ENCODE measurements around the gene TSHZ1.

The TSHZ1 gene

DNA sequence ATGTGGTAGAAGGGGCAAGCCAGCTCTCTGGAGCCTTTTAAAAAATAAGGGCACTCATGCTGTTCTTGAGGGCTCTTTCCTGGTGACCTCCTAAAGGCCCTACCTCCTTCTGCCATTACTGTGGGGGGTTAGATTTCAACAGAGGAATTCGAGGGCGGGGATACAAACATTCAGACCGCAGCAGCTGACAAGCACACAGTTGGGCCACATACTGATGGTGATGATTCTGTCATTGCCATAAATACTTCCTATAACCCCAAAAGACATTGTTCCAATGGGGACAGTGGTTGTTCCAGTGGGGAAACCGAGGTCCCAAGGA, 67.0 kb downstream of the TSHZ1 start:
- no peak for DNase-seq

DNA sequence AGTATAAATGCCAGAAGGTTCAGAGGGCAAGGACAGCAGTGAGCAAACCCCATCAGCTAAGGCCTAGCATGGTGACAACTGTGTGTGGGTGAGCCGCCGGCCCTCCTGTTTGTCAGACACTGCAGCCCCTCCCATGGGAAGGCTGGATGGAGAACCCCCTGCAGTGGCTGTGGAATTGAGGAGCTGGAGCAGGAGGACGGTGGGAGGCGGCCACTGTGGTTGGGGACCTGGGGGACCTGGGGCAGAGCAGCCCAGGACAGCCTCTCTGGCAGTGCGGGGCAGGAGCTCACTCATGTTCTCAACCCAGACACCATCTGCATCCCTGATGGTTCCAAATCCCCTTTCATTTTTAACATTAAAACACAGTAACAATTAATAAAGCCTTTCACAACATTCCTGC, 68.8 kb downstream of the TSHZ1 start:
- no peak for DNase-seq

- no peak for DNase-seq
Observed at GRCh38 chr18:75280427-75281280, 70.1 kb downstream of the TSHZ1 start.

GRCh38 chr18:75282746-75283145, 72.1 kb downstream of the TSHZ1 start:
- no peak for DNase-seq

DNA sequence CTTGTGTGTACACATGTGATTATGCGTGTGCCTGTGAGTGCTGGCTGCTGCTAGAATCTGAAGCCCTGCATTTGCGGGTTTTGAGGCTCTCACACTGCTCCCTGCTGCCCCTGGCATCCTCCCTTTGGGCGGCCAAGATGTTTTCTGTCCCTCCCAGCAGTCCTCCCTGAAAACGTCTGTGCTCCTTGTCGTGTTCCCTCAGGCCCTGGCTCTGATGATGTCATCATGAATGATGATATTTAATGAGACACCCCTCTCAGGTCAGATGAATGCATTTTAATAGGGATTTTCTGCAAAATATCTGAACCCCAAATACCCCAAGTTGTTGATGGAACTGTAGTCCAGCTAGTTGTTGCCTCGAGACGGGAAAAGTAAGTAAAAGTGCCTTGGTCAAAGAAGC, 73.1 kb downstream of the TSHZ1 start:
- no peak for DNase-seq

GRCh38 chr18:75284566-75284965, 74.0 kb downstream of the TSHZ1 start:
- DNase-seq: no peak

- no peak for DNase-seq
Observed at GRCh38 chr18:75285876-75286275, 75.3 kb downstream of the TSHZ1 start.

DNA sequence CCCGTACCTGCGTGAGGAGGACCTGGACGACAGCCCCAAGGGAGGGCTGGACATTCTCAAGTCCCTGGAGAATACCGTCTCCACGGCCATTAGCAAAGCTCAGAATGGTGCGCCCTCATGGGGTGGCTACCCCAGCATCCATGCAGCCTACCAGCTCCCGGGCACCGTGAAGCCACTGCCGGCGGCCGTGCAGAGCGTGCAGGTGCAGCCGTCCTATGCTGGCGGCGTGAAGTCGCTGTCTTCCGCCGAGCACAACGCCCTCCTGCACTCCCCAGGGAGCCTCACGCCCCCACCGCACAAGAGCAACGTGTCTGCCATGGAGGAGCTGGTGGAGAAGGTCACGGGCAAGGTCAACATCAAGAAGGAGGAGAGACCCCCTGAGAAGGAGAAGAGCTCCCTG, 76.4 kb downstream of the TSHZ1 start:
- no peak for DNase-seq

GRCh38 chr18:75287700-75288099, 77.1 kb downstream of the TSHZ1 start:
- DNase-seq: no peak

DNA sequence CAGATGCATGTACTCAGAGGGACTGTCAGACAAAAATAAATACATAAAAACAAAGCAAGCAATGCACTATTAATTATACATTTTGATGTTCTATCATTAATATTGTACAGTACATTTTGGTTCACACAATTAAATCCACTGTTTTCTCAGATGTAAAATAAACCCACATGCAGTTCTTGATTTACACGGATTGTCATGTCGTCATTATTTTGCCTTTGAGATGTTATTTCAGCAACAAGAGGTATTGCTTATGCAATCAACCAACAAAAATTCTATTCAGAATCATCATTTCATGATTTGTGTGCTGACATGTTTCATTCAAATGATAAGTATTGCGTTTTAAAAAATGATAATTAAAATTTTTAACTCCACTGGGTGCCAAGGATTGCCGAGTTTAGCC, 79.2 kb downstream of the TSHZ1 start:
- no peak for DNase-seq

DNA sequence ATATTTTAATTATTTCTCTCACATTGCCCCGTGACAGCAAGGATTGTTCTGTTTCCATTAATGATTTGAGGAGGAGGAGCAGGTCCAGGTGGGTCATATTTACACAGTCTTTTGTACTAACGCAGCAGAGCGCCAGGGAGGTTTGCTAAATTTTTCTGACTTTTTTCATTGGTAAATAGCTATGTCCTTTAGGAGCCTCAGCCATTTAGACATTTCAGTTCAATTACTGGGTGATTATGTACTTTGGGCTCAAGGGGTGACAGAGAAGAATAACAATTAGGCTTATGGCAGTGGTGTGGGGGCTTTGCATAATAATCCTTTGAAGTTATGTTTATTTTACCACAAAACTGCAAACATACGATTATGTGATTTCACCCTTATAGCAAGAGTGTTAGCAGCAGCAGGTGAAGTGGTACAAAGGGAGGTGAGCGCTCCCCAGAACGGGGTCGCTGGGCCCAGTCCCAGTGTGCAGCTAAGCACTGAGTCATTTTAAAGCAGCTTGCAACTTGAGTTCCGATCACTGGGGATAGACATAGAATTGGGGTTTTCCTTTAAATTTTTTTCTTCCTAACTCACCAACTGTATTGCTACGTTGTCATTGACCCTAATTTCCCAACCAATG, 80.3 kb downstream of the TSHZ1 start:
- DNase-seq: no peak

DNA sequence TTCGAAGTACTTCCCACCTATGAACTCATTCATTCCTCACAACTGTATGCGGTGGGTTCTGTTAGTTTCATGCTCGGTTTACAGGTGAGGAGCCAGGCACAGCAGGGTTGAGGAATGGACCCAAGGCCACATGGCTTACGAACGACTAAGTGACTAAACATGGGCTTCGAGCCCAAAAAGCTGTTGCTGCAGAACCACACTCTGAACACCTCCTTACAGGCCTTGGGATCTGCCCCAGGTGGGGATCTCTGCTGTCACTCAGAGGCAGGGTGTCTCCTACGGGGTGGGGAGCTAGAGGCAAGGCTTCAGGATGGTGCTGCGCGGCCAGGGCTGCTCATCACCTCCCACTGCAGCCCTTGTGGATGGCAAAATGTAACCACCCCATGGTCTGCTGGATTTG, 80.9 kb downstream of the TSHZ1 start:
- no peak for DNase-seq

GRCh38 chr18:75293591-75293990, 83.0 kb downstream of the TSHZ1 start:
- DNase-seq: no peak

- DNase-seq: no peak
Observed at GRCh38 chr18:75297731-75298130, 87.1 kb downstream of the TSHZ1 start.

- DNase-seq: no peak
Observed at GRCh38 chr18:75304678-75305557, 94.3 kb downstream of the TSHZ1 start.

GRCh38 chr18:75305984-75306383, 95.4 kb downstream of the TSHZ1 start:
- no peak for DNase-seq

DNA sequence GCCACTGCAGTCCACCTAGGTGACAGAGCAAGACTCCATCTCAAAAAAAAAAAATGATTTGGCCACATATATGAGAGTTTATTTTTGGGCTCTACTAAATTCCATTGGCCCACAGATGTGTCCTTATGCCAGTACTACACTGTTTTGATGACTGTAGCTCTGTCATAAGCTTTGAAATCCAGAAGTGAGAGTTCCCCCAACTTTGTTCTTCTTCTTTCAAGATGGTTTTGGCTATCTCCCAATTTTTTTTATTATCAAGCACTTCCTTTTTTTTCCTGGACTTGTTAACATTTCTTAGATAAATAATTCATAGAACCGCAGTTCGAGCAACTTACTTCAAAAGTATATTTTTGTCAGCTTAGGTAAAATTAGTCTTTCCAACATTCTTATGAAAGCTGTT, 96.9 kb downstream of the TSHZ1 start:
- DNase-seq: no peak

- no peak for DNase-seq
Observed at GRCh38 chr18:75309564-75309963, 99.0 kb downstream of the TSHZ1 start.

GRCh38 chr18:75314117-75314516, 103.5 kb downstream of the TSHZ1 start:
- DNase-seq: no peak

GRCh38 chr18:75314606-75315005, 104.0 kb downstream of the TSHZ1 start:
- DNase-seq: no peak

GRCh38 chr18:75316223-75316622, 105.6 kb downstream of the TSHZ1 start:
- DNase-seq: no peak

- DNase-seq: no peak
Observed at GRCh38 chr18:75316826-75317225, 106.2 kb downstream of the TSHZ1 start.

DNA sequence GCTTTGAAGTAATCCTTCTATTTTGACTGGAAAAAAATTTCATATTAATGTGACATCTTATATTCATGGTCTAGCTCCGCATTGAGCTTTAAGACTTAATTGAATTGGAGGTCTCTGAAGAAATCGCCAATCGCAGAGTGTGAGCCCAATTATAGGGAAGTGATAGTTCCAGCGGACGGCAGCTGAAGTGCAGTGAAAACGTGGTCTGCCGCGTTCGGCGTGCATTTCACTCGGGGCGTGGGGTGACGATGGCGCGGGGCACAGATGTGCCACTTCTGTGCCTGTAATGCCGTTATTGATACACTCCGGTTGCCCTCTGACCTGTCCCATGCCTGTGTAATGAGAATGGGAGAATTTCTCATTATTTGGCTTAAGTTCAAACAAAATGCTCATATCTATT, 106.7 kb downstream of the TSHZ1 start:
- no peak for DNase-seq

- no peak for DNase-seq
Observed at GRCh38 chr18:75317703-75318102, 107.1 kb downstream of the TSHZ1 start.
